ENCODE measurements around the gene ERC1.

- TF ChIP-seq, protein P1, sequence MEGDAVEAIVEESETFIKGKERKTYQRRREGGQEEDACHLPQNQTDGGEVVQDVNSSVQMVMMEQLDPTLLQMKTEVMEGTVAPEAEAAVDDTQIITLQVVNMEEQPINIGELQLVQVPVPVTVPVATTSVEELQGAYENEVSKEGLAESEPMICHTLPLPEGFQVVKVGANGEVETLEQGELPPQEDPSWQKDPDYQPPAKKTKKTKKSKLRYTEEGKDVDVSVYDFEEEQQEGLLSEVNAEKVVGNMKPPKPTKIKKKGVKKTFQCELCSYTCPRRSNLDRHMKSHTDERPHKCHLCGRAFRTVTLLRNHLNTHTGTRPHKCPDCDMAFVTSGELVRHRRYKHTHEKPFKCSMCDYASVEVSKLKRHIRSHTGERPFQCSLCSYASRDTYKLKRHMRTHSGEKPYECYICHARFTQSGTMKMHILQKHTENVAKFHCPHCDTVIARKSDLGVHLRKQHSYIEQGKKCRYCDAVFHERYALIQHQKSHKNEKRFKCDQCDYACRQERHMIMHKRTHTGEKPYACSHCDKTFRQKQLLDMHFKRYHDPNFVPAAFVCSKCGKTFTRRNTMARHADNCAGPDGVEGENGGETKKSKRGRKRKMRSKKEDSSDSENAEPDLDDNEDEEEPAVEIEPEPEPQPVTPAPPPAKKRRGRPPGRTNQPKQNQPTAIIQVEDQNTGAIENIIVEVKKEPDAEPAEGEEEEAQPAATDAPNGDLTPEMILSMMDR (conservative IDR thresholded peaks at IDR 0.05; ENCODE audit: low read depth, low read length), result no peak
- no peak for TF ChIP-seq FOS (IDR thresholded peaks at IDR 0.05; ENCODE audit: low read depth, low read length)
- no peak for TF ChIP-seq RAD21 (IDR thresholded peaks at IDR 0.05; ENCODE audit: low read length)
- no peak for TF ChIP-seq USF2 (IDR thresholded peaks at IDR 0.05; ENCODE audit: low read depth, low read length)
- no peak for TF ChIP-seq RFX5 (IDR thresholded peaks at IDR 0.05; ENCODE audit: low read depth, low read length)
- TF ChIP-seq CEBPB (IDR thresholded peaks at IDR 0.05; ENCODE audit: low read depth, low read length), result no peak
Measured at GRCh38 chr12:1410794-1411193, 419.8 kb downstream of the ERC1 start.
